Measurements from ENCODE around the gene CAPN11.

- TF ChIP-seq, protein P1, sequence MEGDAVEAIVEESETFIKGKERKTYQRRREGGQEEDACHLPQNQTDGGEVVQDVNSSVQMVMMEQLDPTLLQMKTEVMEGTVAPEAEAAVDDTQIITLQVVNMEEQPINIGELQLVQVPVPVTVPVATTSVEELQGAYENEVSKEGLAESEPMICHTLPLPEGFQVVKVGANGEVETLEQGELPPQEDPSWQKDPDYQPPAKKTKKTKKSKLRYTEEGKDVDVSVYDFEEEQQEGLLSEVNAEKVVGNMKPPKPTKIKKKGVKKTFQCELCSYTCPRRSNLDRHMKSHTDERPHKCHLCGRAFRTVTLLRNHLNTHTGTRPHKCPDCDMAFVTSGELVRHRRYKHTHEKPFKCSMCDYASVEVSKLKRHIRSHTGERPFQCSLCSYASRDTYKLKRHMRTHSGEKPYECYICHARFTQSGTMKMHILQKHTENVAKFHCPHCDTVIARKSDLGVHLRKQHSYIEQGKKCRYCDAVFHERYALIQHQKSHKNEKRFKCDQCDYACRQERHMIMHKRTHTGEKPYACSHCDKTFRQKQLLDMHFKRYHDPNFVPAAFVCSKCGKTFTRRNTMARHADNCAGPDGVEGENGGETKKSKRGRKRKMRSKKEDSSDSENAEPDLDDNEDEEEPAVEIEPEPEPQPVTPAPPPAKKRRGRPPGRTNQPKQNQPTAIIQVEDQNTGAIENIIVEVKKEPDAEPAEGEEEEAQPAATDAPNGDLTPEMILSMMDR (IDR thresholded peaks at IDR 0.05; ENCODE audit: low read depth, low read length): peak; percentile 79
- TF ChIP-seq EZH2phosphoT487 (IDR thresholded peaks at IDR 0.05; ENCODE audit: low read depth): no peak
Observed at GRCh38 chr6:44221291-44221960, 62.8 kb downstream of the CAPN11 start.

Measured in OCI-LY3 (cell line).